DND-41 (cell line): ENCODE measurements around the gene GSTT2B.

Source experiments
- ATAC-seq: fragments of 200-7000 bp; cut with Tn5 transposase; 3 replicates; pipeline ENCODE4 v1.9.1; 2021; ENCODE audit warnings: low read depth; ENCODE audit not compliant: insufficient read depth
- DNase-seq: peaks from one replicate; pipeline ENCODE4 v3.0.0-alpha.2; 2020
- H2AFZ ChIP-seq: 2 replicates; pipeline ENCODE4 v1.6.0; 2012; ENCODE audit warnings: low read depth, low read length
- H3K27ac ChIP-seq: 2 replicates; pipeline ENCODE4 v1.5.1; 2012; ENCODE audit warnings: low read length, inconsistent platforms
- H3K27me3 ChIP-seq: fragments of 200-600 bp; sonication (generic); 2 replicates; pipeline ENCODE4 v1.6.0; 2012; ENCODE audit warnings: low read length, mild to moderate bottlenecking, inconsistent platforms; ENCODE audit not compliant: insufficient read depth, poor library complexity
- H3K36me3 ChIP-seq: 2 replicates; pipeline ENCODE4 v1.5.1; 2012; ENCODE audit warnings: low read length, inconsistent platforms; ENCODE audit not compliant: insufficient read depth
- H3K4me1 ChIP-seq: 2 replicates; pipeline ENCODE4 v1.5.1; 2012; ENCODE audit warnings: mild to moderate bottlenecking, low read length; ENCODE audit not compliant: insufficient read depth
- H3K4me2 ChIP-seq: 2 replicates; pipeline ENCODE4 v1.6.0; 2012; ENCODE audit warnings: mild to moderate bottlenecking, moderate library complexity, low read length, inconsistent platforms; ENCODE audit not compliant: insufficient read depth
- H3K4me3 ChIP-seq, 2 experiments: fragments of 200-600 bp in 1 of 2; shearing (Covaris generic) in 1 of 2; 2 replicates each; pipeline ENCODE4 v1.5.1; 2012 to 2016; ENCODE audit warnings: inconsistent platforms in 2 of 2, low read length in 2 of 2, mild to moderate bottlenecking in 2 of 2, low read depth in 1 of 2, moderate library complexity in 1 of 2
- H3K79me2 ChIP-seq: 2 replicates; pipeline ENCODE4 v1.6.0; 2012; ENCODE audit warnings: low read length, inconsistent platforms; ENCODE audit not compliant: insufficient read depth
- H3K9ac ChIP-seq: 2 replicates; pipeline ENCODE4 v1.6.0; 2012; ENCODE audit warnings: low read depth, mild to moderate bottlenecking, inconsistent platforms, low read length, moderate library complexity
- H3K9me3 ChIP-seq: 2 replicates; pipeline ENCODE4 v1.5.1; 2012; ENCODE audit warnings: low read length, moderate library complexity, mild to moderate bottlenecking, inconsistent platforms; ENCODE audit not compliant: insufficient read depth, severe bottlenecking
- H4K20me1 ChIP-seq: 2 replicates; pipeline ENCODE4 v1.6.0; 2012; ENCODE audit warnings: low read length; ENCODE audit not compliant: insufficient read depth
- EZH2 ChIP-seq: IDR thresholded peaks from 3 replicates; pipeline ENCODE4 v1.6.1; 2012; ENCODE audit warnings: borderline replicate concordance, low read depth, mild to moderate bottlenecking, moderate library complexity, low read length, inconsistent platforms; ENCODE audit not compliant: severe bottlenecking
- TF ChIP-seq, protein P1 (sequence below): IDR thresholded peaks from 2 replicates; pipeline ENCODE4 v1.5.1; 2012; ENCODE audit warnings: borderline replicate concordance, low read length, moderate library complexity, mild to moderate bottlenecking; ENCODE audit not compliant: poor library complexity, severe bottlenecking; ENCODE audit errors: extremely low read depth

GSTT2B gene

DNA sequence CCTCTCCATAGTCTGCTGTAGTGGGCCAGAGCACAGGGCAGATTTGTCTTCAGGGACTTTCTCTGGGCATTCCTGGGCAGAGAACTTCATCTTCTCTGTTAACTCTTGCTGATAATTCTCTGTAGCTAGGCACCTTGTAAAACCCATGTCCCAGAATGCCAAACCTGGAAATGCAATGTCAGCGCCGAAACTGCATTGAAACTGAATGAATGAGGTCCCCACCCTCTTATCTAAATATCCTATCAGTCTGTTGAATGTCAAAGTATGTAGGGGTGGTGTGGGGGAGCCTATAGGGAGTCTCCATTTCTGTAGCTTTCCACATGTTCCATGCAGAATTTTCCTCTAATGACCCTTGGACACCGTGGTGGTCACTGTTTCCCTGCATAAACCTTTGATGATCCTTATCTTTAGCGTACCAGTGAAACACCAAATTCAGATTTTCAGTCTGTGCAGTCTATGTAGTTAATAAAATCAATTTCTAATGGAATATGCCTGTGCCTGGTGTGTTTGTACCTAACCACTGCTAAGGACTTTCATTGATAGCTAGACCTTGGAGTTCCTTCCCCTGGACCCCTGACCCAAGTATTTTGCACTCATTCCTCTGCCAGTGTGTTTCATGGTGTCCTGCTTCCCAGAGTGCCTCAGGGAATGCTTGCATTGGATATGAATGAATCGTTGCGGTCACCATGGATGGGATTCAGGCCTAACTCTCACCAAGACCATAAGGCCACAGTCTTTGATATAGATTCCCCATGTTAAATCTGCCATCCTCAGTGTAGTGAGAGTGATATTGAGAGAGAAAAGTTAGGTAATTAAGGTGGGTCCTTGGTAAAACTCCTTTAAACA, 47.6 kb upstream of the GSTT2B start:
- no peak overlapping the region for H3K4me2 ChIP-seq
- peaks cover 24% of the 10 kb centered on the region for H3K4me1 ChIP-seq
- peaks cover 25% of the 10 kb centered on the region for H3K79me2 ChIP-seq
- no peak overlapping the region for H3K9ac ChIP-seq
- H3K4me3 ChIP-seq = no peak overlapping the region
- no peak overlapping the region for H2AFZ ChIP-seq
- no peak overlapping the region for H3K27ac ChIP-seq
- DNase-seq (no peak), ATAC-seq (no peak)
- H3K9me3 ChIP-seq = peaks cover 3% of the 10 kb centered on the region
- no peaks in the 10 kb centered on the region for H4K20me1 ChIP-seq
- no peaks in the 10 kb centered on the region for H3K27me3 ChIP-seq
- H3K36me3 ChIP-seq = no peaks in the 10 kb centered on the region
- TF ChIP-seq EZH2 = no peak
- TF ChIP-seq, protein P1, sequence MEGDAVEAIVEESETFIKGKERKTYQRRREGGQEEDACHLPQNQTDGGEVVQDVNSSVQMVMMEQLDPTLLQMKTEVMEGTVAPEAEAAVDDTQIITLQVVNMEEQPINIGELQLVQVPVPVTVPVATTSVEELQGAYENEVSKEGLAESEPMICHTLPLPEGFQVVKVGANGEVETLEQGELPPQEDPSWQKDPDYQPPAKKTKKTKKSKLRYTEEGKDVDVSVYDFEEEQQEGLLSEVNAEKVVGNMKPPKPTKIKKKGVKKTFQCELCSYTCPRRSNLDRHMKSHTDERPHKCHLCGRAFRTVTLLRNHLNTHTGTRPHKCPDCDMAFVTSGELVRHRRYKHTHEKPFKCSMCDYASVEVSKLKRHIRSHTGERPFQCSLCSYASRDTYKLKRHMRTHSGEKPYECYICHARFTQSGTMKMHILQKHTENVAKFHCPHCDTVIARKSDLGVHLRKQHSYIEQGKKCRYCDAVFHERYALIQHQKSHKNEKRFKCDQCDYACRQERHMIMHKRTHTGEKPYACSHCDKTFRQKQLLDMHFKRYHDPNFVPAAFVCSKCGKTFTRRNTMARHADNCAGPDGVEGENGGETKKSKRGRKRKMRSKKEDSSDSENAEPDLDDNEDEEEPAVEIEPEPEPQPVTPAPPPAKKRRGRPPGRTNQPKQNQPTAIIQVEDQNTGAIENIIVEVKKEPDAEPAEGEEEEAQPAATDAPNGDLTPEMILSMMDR = no peak

DNA sequence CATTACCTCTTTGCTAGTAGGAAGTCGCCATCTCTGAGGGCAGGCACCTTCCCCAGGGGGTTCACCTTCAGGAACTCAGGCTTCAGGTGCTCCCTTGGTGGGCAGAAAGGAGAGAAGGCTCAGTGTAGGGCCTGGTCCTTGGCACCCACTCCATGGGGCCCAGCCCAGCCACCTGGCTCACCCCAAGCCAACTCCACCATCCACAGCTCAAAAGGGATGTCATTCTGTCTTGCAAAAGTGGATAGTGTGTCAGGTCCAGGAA, 47.0 kb upstream of the GSTT2B start:
- no peak overlapping the region for H2AFZ ChIP-seq
- H3K4me3 ChIP-seq = no peak overlapping the region
- H3K79me2 ChIP-seq = peaks cover 18% of the 10 kb centered on the region
- H3K27me3 ChIP-seq = no peaks in the 10 kb centered on the region
- no peak overlapping the region for H3K27ac ChIP-seq
- H3K9ac ChIP-seq = no peak overlapping the region
- peaks cover 21% of the 10 kb centered on the region for H3K4me1 ChIP-seq
- no peak for TF ChIP-seq EZH2
- TF ChIP-seq, protein P1 = no peak
- H3K4me2 ChIP-seq = no peak overlapping the region
- DNase-seq = no peak
- H3K9me3 ChIP-seq = peaks cover 3% of the 10 kb centered on the region
- H3K36me3 ChIP-seq = no peaks in the 10 kb centered on the region
- H4K20me1 ChIP-seq = no peaks in the 10 kb centered on the region
- no peak for ATAC-seq

DNA sequence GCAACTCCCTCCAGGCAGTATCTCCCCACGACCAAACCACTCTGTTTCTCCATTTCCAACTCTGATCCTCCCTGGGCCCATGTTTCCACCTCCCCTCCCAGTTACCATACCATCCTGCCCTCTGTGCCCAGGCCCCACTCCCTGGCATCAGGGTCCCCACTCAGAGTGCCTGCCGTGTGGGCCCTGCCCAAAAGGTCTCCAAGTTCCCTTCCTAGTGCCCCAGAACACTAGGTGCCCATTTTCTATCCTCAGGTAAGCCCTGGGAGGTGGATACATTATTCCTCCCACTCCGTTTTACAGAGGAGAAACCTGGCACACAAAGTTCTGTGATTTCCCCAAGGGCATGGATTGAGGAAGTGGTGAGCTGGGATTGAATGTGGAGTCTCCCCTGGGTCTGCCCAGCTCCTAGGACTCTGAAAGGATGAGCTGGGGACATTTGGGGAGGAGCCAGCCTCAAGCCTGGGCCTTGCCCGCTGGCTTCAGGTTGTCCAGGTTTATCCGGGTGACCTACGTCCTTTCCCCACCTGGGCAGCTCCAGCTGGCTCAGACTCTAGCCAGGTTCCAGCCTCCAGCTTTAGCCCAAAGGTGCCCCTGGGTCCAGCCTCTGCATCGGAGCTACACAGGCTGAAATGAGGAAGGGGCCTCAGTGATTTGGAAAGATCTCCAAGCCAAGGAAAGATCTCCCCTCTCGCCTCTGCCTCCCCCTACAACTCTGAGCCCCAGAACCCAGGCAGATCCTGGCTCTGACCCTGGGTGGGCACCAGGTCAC, 46.4 kb upstream of the GSTT2B start:
- Histone ChIP-seq H3K4me2 (no peak overlapping the region), H3K27ac (no peak overlapping the region), H3K79me2 (peaks cover 13% of the 10 kb centered on the region), H4K20me1 (no peaks in the 10 kb centered on the region), H3K9me3 (peaks cover 3% of the 10 kb centered on the region), H3K4me3 (no peak overlapping the region), H3K9ac (no peak overlapping the region), H2AFZ (no peak overlapping the region), H3K27me3 (no peaks in the 10 kb centered on the region), H3K36me3 (no peaks in the 10 kb centered on the region), H3K4me1 (peaks cover 16% of the 10 kb centered on the region)
- TF ChIP-seq EZH2 = no peak
- TF ChIP-seq, protein P1 = no peak
- no peak for DNase-seq
- ATAC-seq = no peak
